22Rv1 (cell line): Measurements from ENCODE around the gene SPOCK3.
"Not testable (repeated sequence)": the region's sequence is repeated elsewhere in the genome, so short reads cannot be mapped to it uniquely, and the experiment has no call there.

ENCODE experiments used
- H3K27ac ChIP-seq: fragments of 450-650 bp; 2 replicates; pipeline ENCODE4 v1.5.1; 2017
- ZFX ChIP-seq: fragments of 450-650 bp; IDR thresholded peaks from 2 replicates; pipeline ENCODE4 v1.6.1; 2017; ENCODE audit warnings: antibody characterized with exemption, borderline replicate concordance
- TF ChIP-seq, protein P1 (sequence below): fragments of 450-650 bp; IDR thresholded peaks from 2 replicates; pipeline ENCODE4 v1.5.1; 2017; ENCODE audit warnings: mild to moderate bottlenecking

The SPOCK3 gene

DNA sequence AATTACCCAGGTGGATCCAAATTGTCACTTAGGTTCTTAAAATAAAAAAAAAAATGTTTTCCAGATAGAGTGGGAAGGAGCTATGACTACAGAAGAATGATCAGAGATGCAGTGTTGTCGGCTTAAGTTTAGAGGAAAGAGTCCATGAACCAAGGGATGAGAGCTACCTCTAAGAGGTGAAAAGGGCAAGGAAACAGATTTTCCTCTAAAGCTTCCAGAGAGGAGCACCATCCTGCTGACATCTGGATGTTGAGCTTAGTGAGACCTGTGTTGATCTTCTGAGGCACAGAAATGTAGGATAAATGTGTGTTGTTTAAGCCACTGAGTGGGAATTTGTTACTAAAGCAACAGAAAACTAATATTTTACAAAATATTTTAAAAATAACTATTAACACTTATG is 498.7 kb downstream of the SPOCK3 start:
- H3K27ac ChIP-seq: no peak overlapping the region
- TF ChIP-seq ZFX: no peak
- TF ChIP-seq, protein P1, sequence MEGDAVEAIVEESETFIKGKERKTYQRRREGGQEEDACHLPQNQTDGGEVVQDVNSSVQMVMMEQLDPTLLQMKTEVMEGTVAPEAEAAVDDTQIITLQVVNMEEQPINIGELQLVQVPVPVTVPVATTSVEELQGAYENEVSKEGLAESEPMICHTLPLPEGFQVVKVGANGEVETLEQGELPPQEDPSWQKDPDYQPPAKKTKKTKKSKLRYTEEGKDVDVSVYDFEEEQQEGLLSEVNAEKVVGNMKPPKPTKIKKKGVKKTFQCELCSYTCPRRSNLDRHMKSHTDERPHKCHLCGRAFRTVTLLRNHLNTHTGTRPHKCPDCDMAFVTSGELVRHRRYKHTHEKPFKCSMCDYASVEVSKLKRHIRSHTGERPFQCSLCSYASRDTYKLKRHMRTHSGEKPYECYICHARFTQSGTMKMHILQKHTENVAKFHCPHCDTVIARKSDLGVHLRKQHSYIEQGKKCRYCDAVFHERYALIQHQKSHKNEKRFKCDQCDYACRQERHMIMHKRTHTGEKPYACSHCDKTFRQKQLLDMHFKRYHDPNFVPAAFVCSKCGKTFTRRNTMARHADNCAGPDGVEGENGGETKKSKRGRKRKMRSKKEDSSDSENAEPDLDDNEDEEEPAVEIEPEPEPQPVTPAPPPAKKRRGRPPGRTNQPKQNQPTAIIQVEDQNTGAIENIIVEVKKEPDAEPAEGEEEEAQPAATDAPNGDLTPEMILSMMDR: no peak

- no peak overlapping the region for H3K27ac ChIP-seq
- no peak for TF ChIP-seq ZFX
- TF ChIP-seq, protein P1: no peak
Observed at GRCh38 chr4:166734797-166735196, 499.5 kb downstream of the SPOCK3 start.

DNA sequence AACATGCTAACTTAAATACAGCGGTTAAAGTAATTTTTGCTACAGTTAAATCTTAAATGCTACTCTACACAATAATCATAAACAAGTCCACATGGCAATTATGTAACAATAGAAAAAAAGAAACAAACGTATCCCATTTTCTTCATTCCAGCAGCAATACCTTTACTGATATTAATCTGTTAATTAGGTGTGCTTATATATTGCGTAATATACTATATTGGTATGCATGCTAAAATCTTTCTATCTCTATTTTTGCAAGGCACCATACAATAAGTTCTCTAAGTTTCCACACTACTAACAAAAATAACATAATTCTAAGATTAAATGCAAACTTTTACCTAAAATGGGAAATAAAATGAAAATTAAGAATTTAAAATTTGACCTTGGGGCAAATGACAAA is 500.6 kb downstream of the SPOCK3 start:
- TF ChIP-seq ZFX: no peak
- TF ChIP-seq, protein P1: no peak
- no peak overlapping the region for H3K27ac ChIP-seq

GRCh38 chr4:166726832-166727231 is 507.5 kb downstream of the SPOCK3 start:
- no peak for TF ChIP-seq ZFX
- TF ChIP-seq, protein P1: no peak
- H3K27ac ChIP-seq: no peak overlapping the region

DNA sequence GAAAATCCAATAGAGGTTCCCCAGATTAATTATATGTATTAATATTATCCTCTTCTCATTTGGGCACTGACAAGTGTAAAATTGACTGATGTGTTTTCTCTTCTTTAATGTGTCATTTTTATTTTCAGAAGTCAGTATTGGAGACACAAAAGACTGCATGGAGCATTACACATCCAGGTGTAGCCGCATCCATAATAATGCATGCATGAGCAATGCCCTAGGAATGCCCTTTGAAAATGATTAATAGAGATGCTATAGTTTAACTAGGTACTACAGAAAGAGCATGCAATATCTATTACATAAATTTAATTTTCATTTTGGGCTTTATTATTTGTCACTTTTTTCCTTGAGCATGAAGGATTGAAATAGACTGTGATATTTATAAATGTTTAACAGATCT is 509.9 kb downstream of the SPOCK3 start:
- H3K27ac ChIP-seq: no peak overlapping the region
- TF ChIP-seq, protein P1: no peak
- TF ChIP-seq ZFX: no peak

GRCh38 chr4:166723532-166724140 is 510.7 kb downstream of the SPOCK3 start:
- H3K27ac ChIP-seq: no peak overlapping the region
- TF ChIP-seq, protein P1: no peak
- no peak for TF ChIP-seq ZFX

DNA sequence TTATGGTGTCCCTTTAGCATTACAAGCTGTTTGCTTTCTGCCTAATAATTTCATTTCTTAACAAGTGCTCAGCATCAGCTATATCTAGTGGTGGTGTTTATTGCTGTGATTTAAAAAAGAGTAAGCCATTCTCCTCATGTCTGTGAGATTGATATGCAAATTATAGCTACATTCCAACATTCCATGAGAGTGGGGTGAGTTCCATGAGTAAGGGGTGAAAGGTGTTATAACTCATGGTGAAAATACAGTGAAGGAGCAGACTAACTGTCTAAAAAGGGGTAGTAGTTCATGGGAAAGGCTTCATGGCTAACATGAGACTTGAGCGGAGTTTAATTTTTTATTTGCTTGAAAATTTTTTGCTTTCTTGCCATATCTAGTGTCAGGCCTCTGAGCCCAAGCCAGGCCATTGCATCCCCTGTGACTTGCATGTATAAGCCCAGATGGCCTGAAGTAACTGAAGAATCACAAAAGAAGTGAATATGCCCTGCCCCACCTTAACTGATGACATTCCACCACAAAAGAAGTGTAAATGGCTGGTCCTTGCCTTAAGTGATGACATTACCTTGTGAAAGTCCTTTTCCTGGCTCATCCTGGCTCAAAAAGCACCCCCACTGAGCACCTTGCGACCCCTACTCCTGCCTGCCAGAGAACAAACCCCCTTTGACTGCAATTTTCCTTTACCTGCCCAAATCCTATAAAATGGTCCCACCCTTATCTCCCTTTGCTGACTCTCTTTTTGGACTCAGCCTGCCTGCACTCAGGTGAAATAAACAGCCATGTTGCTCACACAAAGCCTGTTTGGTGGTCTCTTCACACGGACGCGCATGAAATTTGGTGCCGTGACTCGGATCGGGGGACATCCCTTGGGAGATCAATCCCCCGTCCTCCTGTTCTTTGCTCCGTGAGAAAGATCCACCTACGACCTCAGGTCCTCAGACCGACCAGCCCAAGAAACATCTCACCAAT is 518.3 kb downstream of the SPOCK3 start:
- H3K27ac ChIP-seq: not testable (repeated sequence)
